ENCODE data around the gene C5orf63. TPM values are rescaled to one million over a fixed set of nuclear protein-coding genes. Genes with fewer than 3 reads are reported as not detected.

The C5orf63 gene
- total and polyA plus RNA-seq, 2 of the 13 experiments (the other 11 are each of a cell fraction or from before 2014, with no cell fraction given) = 7.9 to 8.8 TPM

DNA sequence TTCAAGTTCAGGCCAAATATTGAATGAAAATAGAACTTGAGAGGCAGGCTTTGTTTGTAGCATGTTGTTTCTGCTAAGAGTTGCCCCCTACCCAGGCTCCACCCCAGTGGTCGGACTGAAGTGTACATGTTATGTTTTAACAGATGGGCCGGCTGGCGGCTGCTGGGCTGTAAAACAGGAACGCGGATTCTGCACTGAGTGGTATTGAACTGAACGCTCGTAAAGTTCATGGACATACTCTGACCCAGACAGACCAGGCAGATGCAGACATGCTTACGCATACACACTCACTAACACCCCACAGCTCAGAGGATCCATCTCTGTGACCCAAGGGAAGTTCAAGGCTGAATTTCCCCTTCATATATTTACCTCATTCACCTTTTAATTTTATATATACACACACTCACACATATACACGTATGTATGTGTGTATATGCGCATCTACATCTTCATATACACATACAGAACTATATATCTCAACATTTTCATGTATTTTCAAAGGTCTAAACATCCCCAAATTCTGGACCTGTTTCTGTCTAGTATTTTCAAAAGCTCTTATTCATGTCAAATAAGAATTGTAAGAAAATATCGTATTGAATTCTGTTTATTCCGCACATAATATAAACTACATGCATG is 44.4 kb downstream of the C5orf63 start (continued):
- TF ChIP-seq NCOA2 (CRISPR knock-in tag; IDR thresholded peaks at IDR 0.05) (0 out of 2 replicates have a peak, but pooled peaks have one; percentile 27), ZNF331 (CRISPR knock-in tag; IDR thresholded peaks at IDR 0.05) (peak; percentile 53; the same call in 1 of the 2 replicates), EZH2 (conservative IDR thresholded peaks at IDR 0.05; ENCODE audit: low read depth, low read length) (no peak), MIER3 (CRISPR knock-in tag; IDR thresholded peaks at IDR 0.05; ENCODE audit: borderline replicate concordance) (no peak), SOX5 (CRISPR knock-in tag; IDR thresholded peaks at IDR 0.05; ENCODE audit: borderline replicate concordance) (0 out of 2 replicates have a peak, but pooled peaks have one; percentile 19), FOXK1 (CRISPR knock-in tag; IDR thresholded peaks at IDR 0.05; ENCODE audit: borderline replicate concordance, low read depth) (peak; percentile 23; the same call in 1 of the 2 replicates), NR2F6 (IDR thresholded peaks at IDR 0.05) (no peak; the same call in 1 of the 2 replicates), NR2F6 (CRISPR knock-in tag; IDR thresholded peaks at IDR 0.05) (peak; percentile 66), ARID2 (CRISPR knock-in tag; IDR thresholded peaks at IDR 0.05; ENCODE audit: borderline replicate concordance) (peak; percentile 63; the same call in 1 of the 2 replicates), ZBTB2 (CRISPR knock-in tag; IDR thresholded peaks at IDR 0.05; ENCODE audit: low read depth) (no peak), ZNF614 (CRISPR knock-in tag; IDR thresholded peaks at IDR 0.05; ENCODE audit: borderline replicate concordance) (no peak), RXRB (CRISPR knock-in tag; IDR thresholded peaks at IDR 0.05; ENCODE audit: borderline replicate concordance) (peak; percentile 87), GATAD2A (CRISPR knock-in tag; IDR thresholded peaks at IDR 0.05) (peak; percentile 31; the same call in 1 of the 2 replicates), ZBTB1 (CRISPR knock-in tag; IDR thresholded peaks at IDR 0.05; ENCODE audit: borderline replicate concordance) (no peak), MXI1 (IDR thresholded peaks at IDR 0.05; ENCODE audit: borderline replicate concordance, low read depth, low read length) (0 out of 3 replicates have a peak, but pooled peaks have one; percentile 26), ZNF274 (CRISPR knock-in tag; IDR thresholded peaks at IDR 0.05) (no peak), ZNF574 (CRISPR knock-in tag; IDR thresholded peaks at IDR 0.05) (0 out of 2 replicates have a peak, but pooled peaks have one; percentile 21), RARA (CRISPR knock-in tag; IDR thresholded peaks at IDR 0.05) (peak; percentile 95)
- TF ChIP-seq, protein P1, sequence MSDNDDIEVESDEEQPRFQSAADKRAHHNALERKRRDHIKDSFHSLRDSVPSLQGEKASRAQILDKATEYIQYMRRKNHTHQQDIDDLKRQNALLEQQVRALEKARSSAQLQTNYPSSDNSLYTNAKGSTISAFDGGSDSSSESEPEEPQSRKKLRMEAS (IDR thresholded peaks at IDR 0.05) = 0 out of 2 replicates have a peak, but pooled peaks have one; percentile 18
- TF ChIP-seq, protein P2, sequence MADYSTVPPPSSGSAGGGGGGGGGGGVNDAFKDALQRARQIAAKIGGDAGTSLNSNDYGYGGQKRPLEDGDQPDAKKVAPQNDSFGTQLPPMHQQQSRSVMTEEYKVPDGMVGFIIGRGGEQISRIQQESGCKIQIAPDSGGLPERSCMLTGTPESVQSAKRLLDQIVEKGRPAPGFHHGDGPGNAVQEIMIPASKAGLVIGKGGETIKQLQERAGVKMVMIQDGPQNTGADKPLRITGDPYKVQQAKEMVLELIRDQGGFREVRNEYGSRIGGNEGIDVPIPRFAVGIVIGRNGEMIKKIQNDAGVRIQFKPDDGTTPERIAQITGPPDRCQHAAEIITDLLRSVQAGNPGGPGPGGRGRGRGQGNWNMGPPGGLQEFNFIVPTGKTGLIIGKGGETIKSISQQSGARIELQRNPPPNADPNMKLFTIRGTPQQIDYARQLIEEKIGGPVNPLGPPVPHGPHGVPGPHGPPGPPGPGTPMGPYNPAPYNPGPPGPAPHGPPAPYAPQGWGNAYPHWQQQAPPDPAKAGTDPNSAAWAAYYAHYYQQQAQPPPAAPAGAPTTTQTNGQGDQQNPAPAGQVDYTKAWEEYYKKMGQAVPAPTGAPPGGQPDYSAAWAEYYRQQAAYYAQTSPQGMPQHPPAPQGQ (CRISPR knock-in tag; IDR thresholded peaks at IDR 0.05; ENCODE audit: borderline replicate concordance) = no peak
- TF ChIP-seq, protein P3, sequence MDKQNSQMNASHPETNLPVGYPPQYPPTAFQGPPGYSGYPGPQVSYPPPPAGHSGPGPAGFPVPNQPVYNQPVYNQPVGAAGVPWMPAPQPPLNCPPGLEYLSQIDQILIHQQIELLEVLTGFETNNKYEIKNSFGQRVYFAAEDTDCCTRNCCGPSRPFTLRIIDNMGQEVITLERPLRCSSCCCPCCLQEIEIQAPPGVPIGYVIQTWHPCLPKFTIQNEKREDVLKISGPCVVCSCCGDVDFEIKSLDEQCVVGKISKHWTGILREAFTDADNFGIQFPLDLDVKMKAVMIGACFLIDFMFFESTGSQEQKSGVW (CRISPR knock-in tag; IDR thresholded peaks at IDR 0.05; ENCODE audit: borderline replicate concordance) = no peak
